VCaP (cell line): ENCODE results near the gene TRIM66.

Source experiments
- H3K27ac ChIP-seq: fragments of 450-650 bp; 2 replicates; pipeline ENCODE4 v1.5.1; 2017
- CTCF ChIP-seq: fragments of 450-650 bp; conservative IDR thresholded peaks from 2 replicates; pipeline ENCODE4 v1.5.1; 2017; ENCODE audit warnings: mild to moderate bottlenecking, moderate library complexity

Gene TRIM66

GRCh38 chr11:8613036-8613435 is 69.4 kb downstream of the TRIM66 start:
- H3K27ac ChIP-seq, result no peak overlapping the region
- TF ChIP-seq CTCF, result no peak

GRCh38 chr11:8612522-8612921 is 69.9 kb downstream of the TRIM66 start:
- no peak overlapping the region for H3K27ac ChIP-seq

GRCh38 chr11:8610532-8611116 is 71.8 kb downstream of the TRIM66 start:
- no peak overlapping the region for H3K27ac ChIP-seq
- TF ChIP-seq CTCF, result no peak

More at GRCh38 chr11:8612522-8612921, 69.9 kb downstream of the TRIM66 start:
- TF ChIP-seq CTCF, result no peak

- no peak for TF ChIP-seq CTCF
- no peak overlapping the region for H3K27ac ChIP-seq
Observed at GRCh38 chr11:8608652-8609051, 73.8 kb downstream of the TRIM66 start.

GRCh38 chr11:8605971-8606563 is 76.4 kb downstream of the TRIM66 start:
- no peak overlapping the region for H3K27ac ChIP-seq
- TF ChIP-seq CTCF, result no peak

- no peak overlapping the region for H3K27ac ChIP-seq
- TF ChIP-seq CTCF, result peak; percentile 40; the same call in 1 of the 2 replicates
Observed at GRCh38 chr11:8604078-8604723, 78.3 kb downstream of the TRIM66 start.

GRCh38 chr11:8603696-8604077 is 78.8 kb downstream of the TRIM66 start:
- H3K27ac ChIP-seq, result no peak overlapping the region
- TF ChIP-seq CTCF, result no peak
